ENCODE measurements around the gene AKR7A2. TPM values are rescaled to one million over a fixed set of nuclear protein-coding genes. Genes with fewer than 3 reads are reported as not detected.

The AKR7A2 gene
- total RNA-seq, 1 donor from 2014 or later: 30.3 TPM

GRCh38 chr1:19307794-19308508 is 4.0 kb downstream of the AKR7A2 start:
- Histone ChIP-seq H2AFZ (ENCODE audit: low read depth, low read length) (no peak overlapping the region), H3K27ac (ENCODE audit: low read depth, low read length) (no peak overlapping the region), H3K79me2 (ENCODE audit: insufficient read depth, low read length) (peaks cover 30% of the 10 kb centered on the region), H3K36me3 (ENCODE audit: insufficient read depth, low read length) (peaks cover 30% of the 10 kb centered on the region), H3K4me1 (ENCODE audit: insufficient read depth, low read length) (peaks cover 21% of the 10 kb centered on the region), H3K9ac (ENCODE audit: low read length) (no peak overlapping the region), H4K20me1 (ENCODE audit: insufficient read depth, low read length) (peaks cover 37% of the 10 kb centered on the region), H3K4me2 (ENCODE audit: low read length) (no peak overlapping the region), H3K9me3 (ENCODE audit: insufficient read depth, low read depth, low read length) (no peaks in the 10 kb centered on the region), H3K4me3 (ENCODE audit: insufficient read depth, low read depth, low read length) (no peak overlapping the region), H3K27me3 (ENCODE audit: insufficient read depth, low read length) (no peaks in the 10 kb centered on the region)
- DNase-seq (ENCODE audit: low read depth) (no peak), FAIRE-seq (no peak)
- H3K4me1 Mint-ChIP-seq (ENCODE audit: low read depth, unreplicated experiment): peaks cover 9% of the 10 kb centered on the region
- no peak overlapping the region for H3K4me3 Mint-ChIP-seq (ENCODE audit: unreplicated experiment)
- no peak for TF ChIP-seq CTCF (IDR thresholded peaks at IDR 0.05; ENCODE audit: insufficient read depth, low read depth, low read length)
- no peak for TF ChIP-seq EZH2 (IDR thresholded peaks at IDR 0.05; ENCODE audit: insufficient read depth, low read length)
- H3K27me3 Mint-ChIP-seq (ENCODE audit: low read depth, unreplicated experiment): no peaks in the 10 kb centered on the region
- H3K36me3 Mint-ChIP-seq (ENCODE audit: low read depth, unreplicated experiment): peaks cover 15% of the 10 kb centered on the region
- no peaks in the 10 kb centered on the region for H3K9me3 Mint-ChIP-seq (ENCODE audit: unreplicated experiment)
- no peak overlapping the region for H3K27ac Mint-ChIP-seq (ENCODE audit: unreplicated experiment)

- Histone ChIP-seq H3K27ac (ENCODE audit: low read depth, low read length) (no peak overlapping the region), H3K27me3 (ENCODE audit: insufficient read depth, low read length) (no peaks in the 10 kb centered on the region), H3K4me1 (ENCODE audit: insufficient read depth, low read length) (peaks cover 14% of the 10 kb centered on the region), H3K4me2 (ENCODE audit: low read length) (no peak overlapping the region), H2AFZ (ENCODE audit: low read depth, low read length) (no peak overlapping the region), H3K4me3 (ENCODE audit: insufficient read depth, low read depth, low read length) (no peak overlapping the region), H3K36me3 (ENCODE audit: insufficient read depth, low read length) (peaks cover 32% of the 10 kb centered on the region), H3K9me3 (ENCODE audit: insufficient read depth, low read depth, low read length) (no peaks in the 10 kb centered on the region), H3K79me2 (ENCODE audit: insufficient read depth, low read length) (peaks cover 28% of the 10 kb centered on the region), H4K20me1 (ENCODE audit: insufficient read depth, low read length) (peaks cover 35% of the 10 kb centered on the region), H3K9ac (ENCODE audit: low read length) (no peak overlapping the region)
- no peak for FAIRE-seq
- TF ChIP-seq EZH2 (IDR thresholded peaks at IDR 0.05; ENCODE audit: insufficient read depth, low read length) (no peak), CTCF (IDR thresholded peaks at IDR 0.05; ENCODE audit: insufficient read depth, low read depth, low read length) (no peak)
- Mint-ChIP-seq H3K27me3 (ENCODE audit: low read depth, unreplicated experiment) (no peaks in the 10 kb centered on the region), H3K4me3 (ENCODE audit: unreplicated experiment) (no peak overlapping the region), H3K27ac (ENCODE audit: unreplicated experiment) (peak overlapping the region; percentile 18), H3K36me3 (ENCODE audit: low read depth, unreplicated experiment) (peaks cover 17% of the 10 kb centered on the region), H3K9me3 (ENCODE audit: unreplicated experiment) (no peaks in the 10 kb centered on the region), H3K4me1 (ENCODE audit: low read depth, unreplicated experiment) (peaks cover 9% of the 10 kb centered on the region)
- DNase-seq (ENCODE audit: low read depth): no peak
These were observed 5.0 kb downstream of the AKR7A2 start for GRCh38 chr1:19306941-19307340.

- H3K36me3 Mint-ChIP-seq (ENCODE audit: low read depth, unreplicated experiment): peaks cover 17% of the 10 kb centered on the region
These were observed 6.1 kb downstream of the AKR7A2 start for GRCh38 chr1:19305880-19306279.

More at GRCh38 chr1:19305880-19306279, 6.1 kb downstream of the AKR7A2 start:
- Histone ChIP-seq H3K4me2 (ENCODE audit: low read length) (no peak overlapping the region), H4K20me1 (ENCODE audit: insufficient read depth, low read length) (peaks cover 28% of the 10 kb centered on the region), H3K4me3 (ENCODE audit: insufficient read depth, low read depth, low read length) (no peak overlapping the region), H3K27me3 (ENCODE audit: insufficient read depth, low read length) (no peaks in the 10 kb centered on the region), H3K4me1 (ENCODE audit: insufficient read depth, low read length) (peaks cover 8% of the 10 kb centered on the region), H3K9ac (ENCODE audit: low read length) (no peak overlapping the region), H3K9me3 (ENCODE audit: insufficient read depth, low read depth, low read length) (no peaks in the 10 kb centered on the region), H2AFZ (ENCODE audit: low read depth, low read length) (no peak overlapping the region), H3K27ac (ENCODE audit: low read depth, low read length) (no peak overlapping the region), H3K36me3 (ENCODE audit: insufficient read depth, low read length) (peaks cover 32% of the 10 kb centered on the region), H3K79me2 (ENCODE audit: insufficient read depth, low read length) (peaks cover 18% of the 10 kb centered on the region)
- TF ChIP-seq EZH2 (IDR thresholded peaks at IDR 0.05; ENCODE audit: insufficient read depth, low read length) (no peak), CTCF (IDR thresholded peaks at IDR 0.05; ENCODE audit: insufficient read depth, low read depth, low read length) (no peak)
- no peak overlapping the region for H3K4me3 Mint-ChIP-seq (ENCODE audit: unreplicated experiment)
- FAIRE-seq (no peak), DNase-seq (ENCODE audit: low read depth) (no peak)
- H3K27me3 Mint-ChIP-seq (ENCODE audit: low read depth, unreplicated experiment): no peaks in the 10 kb centered on the region
- no peaks in the 10 kb centered on the region for H3K9me3 Mint-ChIP-seq (ENCODE audit: unreplicated experiment)
- peaks cover 4% of the 10 kb centered on the region for H3K4me1 Mint-ChIP-seq (ENCODE audit: low read depth, unreplicated experiment)
- no peak overlapping the region for H3K27ac Mint-ChIP-seq (ENCODE audit: unreplicated experiment)
